B cell (primary cell): ENCODE measurements around the gene C20orf141.

ENCODE experiments used
- EZH2 ChIP-seq: IDR thresholded peaks from 2 replicates; pipeline ENCODE4 v1.6.1; 2012; ENCODE audit warnings: borderline replicate concordance, low read depth, mild to moderate bottlenecking, moderate library complexity, low read length; ENCODE audit not compliant: insufficient read depth, poor library complexity, severe bottlenecking
- TF ChIP-seq, protein P1 (sequence below): fragments of 200-600 bp; IDR thresholded peaks from one replicate; pipeline ENCODE4 v1.8.0; 2022; ENCODE audit warnings: antibody characterized with exemption, mild to moderate bottlenecking

DNA sequence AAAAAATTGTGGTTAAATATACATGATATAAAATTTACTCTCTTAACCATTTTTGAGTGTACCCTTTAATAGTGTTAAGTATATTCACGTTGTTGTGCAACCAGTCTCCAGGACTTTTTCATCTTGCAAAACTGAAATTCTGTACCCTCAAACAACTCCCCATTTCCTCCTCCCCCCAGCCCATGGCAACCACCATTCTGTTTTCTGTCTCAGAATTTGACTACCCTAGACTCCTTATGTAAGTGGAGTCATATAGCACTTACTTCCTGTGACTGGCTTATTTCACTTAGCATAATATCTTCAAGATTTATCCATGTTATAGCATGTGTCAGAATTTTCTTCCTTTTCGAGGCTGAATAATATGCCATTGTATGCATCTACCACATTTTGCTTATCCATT, 30.8 kb downstream of the C20orf141 start:
- TF ChIP-seq, protein P1, sequence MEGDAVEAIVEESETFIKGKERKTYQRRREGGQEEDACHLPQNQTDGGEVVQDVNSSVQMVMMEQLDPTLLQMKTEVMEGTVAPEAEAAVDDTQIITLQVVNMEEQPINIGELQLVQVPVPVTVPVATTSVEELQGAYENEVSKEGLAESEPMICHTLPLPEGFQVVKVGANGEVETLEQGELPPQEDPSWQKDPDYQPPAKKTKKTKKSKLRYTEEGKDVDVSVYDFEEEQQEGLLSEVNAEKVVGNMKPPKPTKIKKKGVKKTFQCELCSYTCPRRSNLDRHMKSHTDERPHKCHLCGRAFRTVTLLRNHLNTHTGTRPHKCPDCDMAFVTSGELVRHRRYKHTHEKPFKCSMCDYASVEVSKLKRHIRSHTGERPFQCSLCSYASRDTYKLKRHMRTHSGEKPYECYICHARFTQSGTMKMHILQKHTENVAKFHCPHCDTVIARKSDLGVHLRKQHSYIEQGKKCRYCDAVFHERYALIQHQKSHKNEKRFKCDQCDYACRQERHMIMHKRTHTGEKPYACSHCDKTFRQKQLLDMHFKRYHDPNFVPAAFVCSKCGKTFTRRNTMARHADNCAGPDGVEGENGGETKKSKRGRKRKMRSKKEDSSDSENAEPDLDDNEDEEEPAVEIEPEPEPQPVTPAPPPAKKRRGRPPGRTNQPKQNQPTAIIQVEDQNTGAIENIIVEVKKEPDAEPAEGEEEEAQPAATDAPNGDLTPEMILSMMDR: no peak
- TF ChIP-seq EZH2: no peak
